OCI-LY7 (cell line): ENCODE measurements around the gene CLDN20. TPM values are rescaled to one million over a fixed set of nuclear protein-coding genes. Genes with fewer than 3 reads are reported as not detected.
A peak's percentile ranks its signal among the peaks of the same experiment; 100 is the strongest.

Experiments used
- BruUV-seq: library from RNA; stranded (reverse); fragments of 400-500 nt; replicated peaks from 2 replicates; lab custom pipeline; 2021; lab: Mats Ljungman, UMichigan
- CTCF ChIA-PET: fragments of 300-600 bp; sonication (Branson Sonifier 250); formaldehyde crosslinking; loops from one replicate; lab custom pipeline; 2022; ENCODE audit warnings: antibody characterized with exemption; ENCODE audit not compliant: unreplicated experiment; lab: Charles Lee
- POLR2A ChIA-PET: fragments of 300-600 bp; sonication (Branson Sonifier 250); formaldehyde crosslinking; loops from one replicate; lab custom pipeline; 2022; ENCODE audit warnings: antibody characterized with exemption; lab: Charles Lee
- DNase-seq: peaks from one replicate; pipeline ENCODE4 v3.0.0-alpha.2; 2015; ENCODE audit warnings: low spot score
- H2AFZ ChIP-seq: fragments of 200-600 bp; sonication (generic), shearing (Covaris generic); 2 replicates; pipeline ENCODE4 v1.6.1; 2014; ENCODE audit warnings: mild to moderate bottlenecking, antibody characterized with exemption, low read length, moderate library complexity
- H3K27ac ChIP-seq: fragments of 200-600 bp; sonication (generic); 2 replicates; pipeline ENCODE4 v1.5.1; 2014; ENCODE audit warnings: mixed run types, low read depth, mild to moderate bottlenecking, moderate library complexity, low read length, inconsistent platforms; ENCODE audit not compliant: poor library complexity, severe bottlenecking
- H3K36me3 ChIP-seq: fragments of 200-600 bp; sonication (generic); 2 replicates; pipeline ENCODE4 v1.6.1; 2014; ENCODE audit warnings: mild to moderate bottlenecking, antibody characterized with exemption, low read length, moderate library complexity, mixed read lengths; ENCODE audit not compliant: insufficient read depth
- H3K4me1 ChIP-seq: fragments of 200-600 bp; sonication (generic); 2 replicates; pipeline ENCODE4 v1.5.1; 2014; ENCODE audit warnings: mild to moderate bottlenecking, low read length; ENCODE audit not compliant: insufficient read depth, poor library complexity, severe bottlenecking
- H3K4me2 ChIP-seq: fragments of 200-600 bp; sonication (generic); 2 replicates; pipeline ENCODE4 v1.6.1; 2014; ENCODE audit warnings: mild to moderate bottlenecking, low read length
- H3K4me3 ChIP-seq: fragments of 200-600 bp; sonication (generic); 2 replicates; pipeline ENCODE4 v1.5.1; 2014; ENCODE audit warnings: mild to moderate bottlenecking, low read depth, low read length; ENCODE audit not compliant: poor library complexity, severe bottlenecking
- H3K79me2 ChIP-seq: fragments of 200-600 bp; sonication (generic); 2 replicates; pipeline ENCODE4 v1.6.1; 2016; ENCODE audit warnings: low read depth, mild to moderate bottlenecking, low read length, moderate library complexity, mixed read lengths; ENCODE audit not compliant: insufficient read depth
- H3K9me2 ChIP-seq: fragments of 200-600 bp; sonication (generic); 2 replicates; pipeline ENCODE4 v1.6.1; 2016; ENCODE audit warnings: mild to moderate bottlenecking, low read length, mixed read lengths; ENCODE audit not compliant: insufficient read depth
- H3K9me3 ChIP-seq: fragments of 200-600 bp; sonication (generic); 2 replicates; pipeline ENCODE4 v1.6.1; 2014; ENCODE audit warnings: mild to moderate bottlenecking, mixed run types, low read length, mixed read lengths
- H4K20me1 ChIP-seq: fragments of 200-600 bp; sonication (generic); 2 replicates; pipeline ENCODE4 v1.6.1; 2014; ENCODE audit warnings: mild to moderate bottlenecking, antibody characterized with exemption, low read length, moderate library complexity, mixed read lengths; ENCODE audit not compliant: insufficient read depth
- EZH2phosphoT487 ChIP-seq: fragments of 200-600 bp; sonication (generic); IDR thresholded peaks from 2 replicates; pipeline ENCODE4 v1.6.1; 2018; ENCODE audit warnings: low read depth, borderline replicate concordance, mild to moderate bottlenecking, mixed run types, antibody characterized with exemption, low read length, moderate library complexity, mixed read lengths
- intact Hi-C: fragments of 100-400 bp; cut with micrococcal nuclease; formaldehyde crosslinking; loops from one replicate; pipeline ENCODE4 v1.10.0; 2022; ENCODE audit not compliant: unreplicated experiment
- total RNA-seq, 2 experiments: library from RNA; depleted of rRNA in 1 of 2; stranded (reverse); fragments of >200 nt in 1 of 2; shearing (Covaris generic) in 1 of 2; gene quantifications; 2 replicates each; pipeline ENCODE4 v1.2.3, GENCODE V29; 2014 to 2022
- TF ChIP-seq, protein P1 (sequence below): fragments of 200-600 bp; sonication (generic); conservative IDR thresholded peaks from 2 replicates; pipeline ENCODE4 v1.5.1; 2014; ENCODE audit warnings: mild to moderate bottlenecking, antibody characterized with exemption, low read length, moderate library complexity, mixed read lengths

The CLDN20 gene
- total RNA-seq, 2 experiments from 2014 or later: not detected

DNA sequence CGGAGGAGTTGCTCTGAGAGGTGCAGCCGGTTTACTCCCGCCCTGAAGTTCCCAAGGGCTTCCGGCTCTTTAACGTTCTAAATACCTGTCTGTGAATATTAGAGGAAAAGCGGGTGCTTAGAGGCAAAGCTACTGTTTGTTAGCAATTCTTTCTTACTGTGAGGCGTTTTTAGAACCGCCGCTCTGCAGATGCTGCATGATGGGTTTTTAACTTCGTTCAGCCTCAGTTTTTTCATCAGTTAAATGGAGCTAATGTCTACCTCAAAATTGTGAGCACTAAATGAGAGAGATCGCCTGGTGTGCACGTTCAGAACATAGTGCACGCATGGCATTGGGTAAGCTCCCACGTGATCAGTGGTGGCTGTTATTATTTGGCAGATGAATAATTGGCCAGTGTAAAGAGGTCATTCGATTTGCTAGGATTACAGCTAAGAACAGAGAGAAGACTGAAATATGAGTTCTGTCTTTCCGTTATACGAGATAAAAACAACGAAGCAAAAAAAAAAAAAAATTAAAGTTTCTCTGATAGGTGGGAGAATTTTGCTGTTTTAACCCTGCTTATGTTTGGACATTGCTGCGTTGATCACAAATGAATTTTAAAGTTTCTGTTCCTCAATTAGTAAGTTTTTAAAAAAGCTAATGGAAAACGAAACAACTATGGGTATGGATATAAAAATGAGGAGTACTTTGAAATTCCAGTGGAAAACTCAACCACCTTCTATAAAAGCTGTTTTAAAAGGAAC is 51.1 kb downstream of the CLDN20 start:
- peaks cover 35% of the 10 kb centered on the region for H3K4me1 ChIP-seq
- H3K9me3 ChIP-seq: no peaks in the 10 kb centered on the region
- peak overlapping the region; percentile 89 for H3K27ac ChIP-seq
- peak overlapping the region; percentile 69 for H3K4me3 ChIP-seq
- peaks cover 29% of the 10 kb centered on the region for H3K36me3 ChIP-seq
- TF ChIP-seq, protein P1, sequence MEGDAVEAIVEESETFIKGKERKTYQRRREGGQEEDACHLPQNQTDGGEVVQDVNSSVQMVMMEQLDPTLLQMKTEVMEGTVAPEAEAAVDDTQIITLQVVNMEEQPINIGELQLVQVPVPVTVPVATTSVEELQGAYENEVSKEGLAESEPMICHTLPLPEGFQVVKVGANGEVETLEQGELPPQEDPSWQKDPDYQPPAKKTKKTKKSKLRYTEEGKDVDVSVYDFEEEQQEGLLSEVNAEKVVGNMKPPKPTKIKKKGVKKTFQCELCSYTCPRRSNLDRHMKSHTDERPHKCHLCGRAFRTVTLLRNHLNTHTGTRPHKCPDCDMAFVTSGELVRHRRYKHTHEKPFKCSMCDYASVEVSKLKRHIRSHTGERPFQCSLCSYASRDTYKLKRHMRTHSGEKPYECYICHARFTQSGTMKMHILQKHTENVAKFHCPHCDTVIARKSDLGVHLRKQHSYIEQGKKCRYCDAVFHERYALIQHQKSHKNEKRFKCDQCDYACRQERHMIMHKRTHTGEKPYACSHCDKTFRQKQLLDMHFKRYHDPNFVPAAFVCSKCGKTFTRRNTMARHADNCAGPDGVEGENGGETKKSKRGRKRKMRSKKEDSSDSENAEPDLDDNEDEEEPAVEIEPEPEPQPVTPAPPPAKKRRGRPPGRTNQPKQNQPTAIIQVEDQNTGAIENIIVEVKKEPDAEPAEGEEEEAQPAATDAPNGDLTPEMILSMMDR: no peak
- TF ChIP-seq EZH2phosphoT487: no peak
- POLR2A ChIA-PET: interaction anchor here (0.5 to 3.4 kb wide), 33 partner anchors 7 to 1960 kb away, joined by 3 to 14 read pairs (median 4); no protein-coding TSS in a partner anchor
- no peaks in the 10 kb centered on the region for H3K9me2 ChIP-seq
- peaks cover 27% of the 10 kb centered on the region; the same call in 1 of the 2 replicates for H3K79me2 ChIP-seq
- peak; percentile 88 for DNase-seq
- H2AFZ ChIP-seq: peak overlapping the region; percentile 77
- TSS peak; percentile 97 for BruUV-seq
- H4K20me1 ChIP-seq: no peaks in the 10 kb centered on the region
- CTCF ChIA-PET: interaction anchor here (1.8 kb wide), 1 partner anchor 13 kb away, joined by 4 read pairs; no protein-coding TSS in a partner anchor
- H3K4me2 ChIP-seq: peak overlapping the region; percentile 75
- intact Hi-C loops: loop anchor here (2.0 to 10.0 kb wide), 3 partner anchors 134 to 1380 kb away; no protein-coding TSS in a partner anchor

DNA sequence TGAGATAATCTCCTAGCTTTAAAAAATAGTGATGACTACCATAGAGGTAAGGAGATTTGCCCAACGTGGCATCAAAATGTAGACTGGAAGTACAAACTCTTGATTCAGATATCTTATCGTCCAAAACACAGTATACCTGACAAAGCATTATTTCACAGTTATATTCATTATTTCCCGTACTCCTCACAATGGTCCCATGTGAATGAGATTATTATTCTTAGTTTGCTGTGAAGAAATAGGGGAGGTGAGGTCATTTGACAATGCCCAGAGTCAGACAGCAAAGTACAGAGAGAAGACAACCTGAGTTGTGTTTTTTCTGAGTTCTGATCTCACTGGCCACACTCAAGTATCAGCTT is 51.7 kb downstream of the CLDN20 start:
- Histone ChIP-seq H3K4me1 (peaks cover 41% of the 10 kb centered on the region), H3K9me3 (no peaks in the 10 kb centered on the region), H3K4me3 (peak overlapping the region; percentile 69), H3K9me2 (no peaks in the 10 kb centered on the region), H3K36me3 (peaks cover 23% of the 10 kb centered on the region), H3K4me2 (peak overlapping the region; percentile 75), H4K20me1 (no peaks in the 10 kb centered on the region), H2AFZ (peak overlapping the region; percentile 77), H3K79me2 (peaks cover 27% of the 10 kb centered on the region; the same call in 1 of the 2 replicates), H3K27ac (peak overlapping the region; percentile 89)
- DNase-seq: peak; percentile 17
- POLR2A ChIA-PET: interaction anchor here (0.5 to 3.4 kb wide), 31 partner anchors 8 to 1960 kb away, joined by 3 to 14 read pairs (median 4); no protein-coding TSS in a partner anchor
- BruUV-seq: no TSS peak
- TF ChIP-seq EZH2phosphoT487: no peak
- TF ChIP-seq, protein P1: no peak
- CTCF ChIA-PET: interaction anchor here (1.8 kb wide), 1 partner anchor 12 kb away, joined by 4 read pairs; no protein-coding TSS in a partner anchor
- intact Hi-C loops: loop anchor here (2.0 to 10.0 kb wide), 3 partner anchors 135 to 1379 kb away; no protein-coding TSS in a partner anchor
